K562 (cell line): Measurements from ENCODE around the gene CAPZB. TPM values are rescaled to one million over a fixed set of nuclear protein-coding genes. Genes with fewer than 3 reads are reported as not detected.

ENCODE experiments used
- ATAC-seq: fragments of 200-7000 bp; cut with Tn5 transposase; 3 replicates; pipeline ENCODE4 v1.9.1; 2020; ENCODE audit warnings: moderate library complexity
- BruUV-seq: library from RNA; stranded (reverse); fragments of 400-500 nt; replicated peaks from 2 replicates; lab custom pipeline; 2021; lab: Mats Ljungman, UMichigan
- CTCF ChIA-PET: fragments of 300-600 bp; formaldehyde crosslinking; extraction: SDS; loops from one replicate; lab custom pipeline; 2021; ENCODE audit warnings: low intra/inter-chr PET ratio; lab: Yijun Ruan, JAX
- POLR2A ChIA-PET: fragments of 300-600, 350-650 bp; sonication (Branson Sonifier 250); formaldehyde crosslinking; extraction: SDS; loops from one replicate; lab custom pipeline; 2021; ENCODE audit warnings: antibody characterized with exemption, inconsistent platforms; lab: Yijun Ruan, JAX
- DNase-seq, 4 experiments: peaks; one replicate each; pipeline versions ENCODE4 v3.0.0 to v3.0.0-alpha.2; 2011 to 2018; ENCODE audit warnings: low spot score in 3 of 4, mixed read lengths in 3 of 4; ENCODE audit errors: extremely low read depth in 1 of 4
- FAIRE-seq: peaks from 2 replicates; lab custom pipeline; 2011; peaks lifted over from hg19 to GRCh38; lab: Jason Lieb, UNC
- H2AFZ ChIP-seq: 2 replicates; pipeline ENCODE4 v1.6.0; 2011; ENCODE audit warnings: low read depth, low read length, control low read depth, inconsistent platforms
- H3K27ac ChIP-seq: fragments of 200-600 bp; 3 replicates; pipeline ENCODE4 v1.8.0; 2011; ENCODE audit warnings: low read depth, mild to moderate bottlenecking, control low read depth, inconsistent platforms, low read length, moderate library complexity, mixed read lengths; ENCODE audit errors: extremely low read depth
- H3K27me3 ChIP-seq, 2 experiments: fragments of 300-600 bp in 1 of 2; 2 replicates in 1 of 2; 3 replicates in 1 of 2; pipeline versions ENCODE4 v1.6.0 to v1.8.0; 2011; ENCODE audit warnings: inconsistent platforms in 2 of 2, low read length in 2 of 2, mild to moderate bottlenecking in 1 of 2, mixed read lengths in 1 of 2, moderate library complexity in 1 of 2; ENCODE audit not compliant: control insufficient read depth in 2 of 2, insufficient read depth in 2 of 2
- H3K36me3 ChIP-seq: fragments of 300-600 bp; 3 replicates; pipeline ENCODE4 v1.8.0; 2011; ENCODE audit warnings: mild to moderate bottlenecking, low read length, inconsistent platforms; ENCODE audit not compliant: control insufficient read depth, insufficient read depth
- H3K4me1 ChIP-seq, 2 experiments: fragments of 200-600 bp in 1 of 2; replicated peaks in 1 of 2; 2 replicates in 1 of 2; 3 replicates in 1 of 2; pipeline versions ENCODE4 v1.5.1 to v1.8.0; 2011; ENCODE audit warnings: inconsistent platforms in 2 of 2, low read length in 2 of 2, mild to moderate bottlenecking in 1 of 2, mixed read lengths in 1 of 2, moderate library complexity in 1 of 2; ENCODE audit not compliant: control insufficient read depth in 2 of 2, insufficient read depth in 2 of 2
- H3K4me2 ChIP-seq: 2 replicates; pipeline ENCODE4 v1.6.1; 2011; ENCODE audit warnings: low read length, control low read depth, inconsistent platforms, mixed read lengths; ENCODE audit not compliant: insufficient read depth
- H3K4me3 ChIP-seq: fragments of 200-600 bp; sonication (generic), shearing (Covaris generic); 2 replicates; pipeline ENCODE4 v1.5.1; 2016; ENCODE audit warnings: control low read depth, inconsistent platforms
- H3K79me2 ChIP-seq: fragments of 200-600 bp; 3 replicates; pipeline ENCODE4 v1.8.0; 2011; ENCODE audit warnings: low read length, inconsistent platforms; ENCODE audit not compliant: control insufficient read depth, insufficient read depth
- H3K9ac ChIP-seq, 2 experiments: 2 replicates each; pipeline versions ENCODE4 v1.6.0 to v1.6.1; 2011; ENCODE audit warnings: low read depth in 2 of 2, low read length in 2 of 2, control low read depth in 1 of 2, inconsistent platforms in 1 of 2, mild to moderate bottlenecking in 1 of 2, mixed read lengths in 1 of 2; ENCODE audit not compliant: insufficient read depth in 1 of 2
- H3K9me1 ChIP-seq: one replicate; pipeline ENCODE4 v1.6.0; 2011; ENCODE audit warnings: inconsistent platforms, mild to moderate bottlenecking, low read length, moderate library complexity; ENCODE audit not compliant: control insufficient read depth, insufficient read depth
- H3K9me3 ChIP-seq: replicated peaks from 2 replicates; pipeline ENCODE4 v1.5.1; 2011; ENCODE audit warnings: low read depth, low read length, inconsistent platforms; ENCODE audit not compliant: control insufficient read depth, insufficient read depth
- H4K20me1 ChIP-seq: replicated peaks from 2 replicates; pipeline ENCODE4 v1.6.1; 2011; ENCODE audit warnings: low read length, inconsistent platforms, mixed read lengths; ENCODE audit not compliant: control insufficient read depth, insufficient read depth
- BDP1 ChIP-seq: IDR thresholded peaks from 3 replicates; pipeline ENCODE4 v1.6.1; 2011; ENCODE audit not compliant: insufficient read length, insufficient read depth
- BHLHE40 ChIP-seq: IDR thresholded peaks from 2 replicates; pipeline ENCODE4 v1.6.1; 2011; ENCODE audit warnings: low read length, improper control_type of control experiment
- ETV5 ChIP-seq: sonication (generic); formaldehyde crosslinking; IDR thresholded peaks from 2 replicates; pipeline ENCODE4 v1.4.0; 2020; ENCODE audit warnings: low read depth, mild to moderate bottlenecking, missing genetic modification reagents
- ILK ChIP-seq: fragments of 450-650 bp; IDR thresholded peaks from 2 replicates; pipeline ENCODE4 v1.6.1; 2016; ENCODE audit warnings: missing genetic modification characterization, low read depth, mild to moderate bottlenecking, missing compliant biosample characterization, moderate library complexity, borderline replicate concordance
- IRF2 ChIP-seq: sonication (generic); formaldehyde crosslinking; IDR thresholded peaks from 2 replicates; pipeline ENCODE4 v1.8.1; 2022; ENCODE audit warnings: mild to moderate bottlenecking, missing genetic modification reagents
- NCOR1 ChIP-seq: fragments of 450-650 bp; IDR thresholded peaks from 2 replicates; pipeline ENCODE4 v1.6.1; 2016; ENCODE audit warnings: mild to moderate bottlenecking, moderate library complexity
- RBM25 ChIP-seq: fragments of 200-400 bp; formaldehyde crosslinking; IDR thresholded peaks from 2 replicates; pipeline ENCODE4 v1.6.1; 2018; ENCODE audit warnings: low read length, low read depth, moderate library complexity; ENCODE audit not compliant: severe bottlenecking
- RBM39 ChIP-seq: fragments of 200-400 bp; formaldehyde crosslinking; optimal IDR thresholded peaks from 2 replicates; pipeline ENCODE3; 2018; ENCODE audit warnings: low read depth, low read length
- SRSF3 ChIP-seq: fragments of 200-400 bp; formaldehyde crosslinking; IDR thresholded peaks from 2 replicates; pipeline ENCODE4 v1.6.1; 2016; ENCODE audit warnings: mild to moderate bottlenecking, low read length, moderate library complexity; ENCODE audit not compliant: insufficient read depth
- TEAD2 ChIP-seq: fragments of 450-650 bp; IDR thresholded peaks from 2 replicates; pipeline ENCODE4 v1.6.1; 2016; ENCODE audit warnings: missing genetic modification characterization, control low read depth, missing compliant biosample characterization
- ZNF143 ChIP-seq: sonication (generic); formaldehyde crosslinking; IDR thresholded peaks from 2 replicates; pipeline ENCODE4 v1.9.0; 2022; ENCODE audit warnings: mild to moderate bottlenecking, missing genetic modification reagents
- ZNF696 ChIP-seq: fragments of 250-450 bp; sonication (Bioruptor Pico); conservative IDR thresholded peaks from 2 replicates; pipeline ENCODE4 v1.4.0; 2020; ENCODE audit warnings: mild to moderate bottlenecking, moderate library complexity
- WGBS: fragments of 100-300 bp; shearing (Covaris generic); methylation state at CpG from one replicate; pipeline ENCODE4 v1.1.6; 2016; ENCODE audit warnings: low coverage, mixed read lengths; ENCODE audit not compliant: insufficient coverage; ENCODE audit errors: missing lambda C conversion rate; 5-methylcytosine and 5-hydroxymethylcytosine counted together
- in situ Hi-C: fragments of 300-500 bp; cut with MboI; formaldehyde crosslinking; loops from 4 replicates; pipeline ENCODE4 v1.15.0; 2018; ENCODE audit warnings: inconsistent platforms, mixed read lengths
- intact Hi-C: fragments of 100-400 bp; cut with micrococcal nuclease; formaldehyde crosslinking; loops from 2 replicates; pipeline ENCODE4 v1.14.2; 2022
- polyA plus RNA-seq, 8 experiments: library from polyadenylated mRNA; depleted of rRNA in 4 of 8; stranded (reverse) in 5 of 8; unstranded in 3 of 8; fragments of >200 nt; fragmentation: Nextera tagmentation in 2 of 8; fragmentation: Illumina TruSeq in 1 of 8; extraction: Ambion mirVana in 2 of 8; extraction: Trizol in 1 of 8; gene quantifications; 2 replicates each; pipeline versions ENCODE4 v1.2.1 to v1.2.3, GENCODE V29; 2011 to 2014; ENCODE audit warnings: inconsistent platforms in 1 of 8, missing spikeins in 1 of 8
- total RNA-seq, 7 experiments: library from RNA; depleted of rRNA in 6 of 7; stranded (reverse); fragments of >200 nt in 6 of 7; fragmentation: Illumina TruSeq in 2 of 7; extraction: Trizol in 2 of 7; gene quantifications; 2 replicates each; pipeline versions ENCODE4 v1.2.1 to v1.2.3, GENCODE V29; 2011 to 2021; ENCODE audit warnings: low replicate concordance in 1 of 7
- TF ChIP-seq, protein P1 (sequence below): sonication (generic); formaldehyde crosslinking; IDR thresholded peaks from 2 replicates; pipeline ENCODE4 v1.8.0; 2022; ENCODE audit warnings: missing genetic modification reagents, mild to moderate bottlenecking, moderate library complexity, borderline replicate concordance
- TF ChIP-seq, protein P2 (sequence below): fragments of 250-450 bp; sonication (Bioruptor Pico); IDR thresholded peaks from 2 replicates; pipeline ENCODE4 v1.5.0; 2021
- TF ChIP-seq, protein P3 (sequence below): fragments of 250-450 bp; sonication (Bioruptor Pico); IDR thresholded peaks from 2 replicates; pipeline ENCODE4 v1.9.0; 2021; ENCODE audit warnings: mild to moderate bottlenecking, inconsistent platforms

The CAPZB gene
- total and polyA plus RNA-seq, 9 of the 15 experiments (the other 6 are each of a cell fraction or from before 2014, with no cell fraction given) = 57.6 to 297 (median 125) TPM

- TF ChIP-seq, protein P1, sequence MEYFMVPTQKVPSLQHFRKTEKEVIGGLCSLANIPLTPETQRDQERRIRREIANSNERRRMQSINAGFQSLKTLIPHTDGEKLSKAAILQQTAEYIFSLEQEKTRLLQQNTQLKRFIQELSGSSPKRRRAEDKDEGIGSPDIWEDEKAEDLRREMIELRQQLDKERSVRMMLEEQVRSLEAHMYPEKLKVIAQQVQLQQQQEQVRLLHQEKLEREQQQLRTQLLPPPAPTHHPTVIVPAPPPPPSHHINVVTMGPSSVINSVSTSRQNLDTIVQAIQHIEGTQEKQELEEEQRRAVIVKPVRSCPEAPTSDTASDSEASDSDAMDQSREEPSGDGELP = no peak
- TF ChIP-seq ZNF696 (CRISPR knock-in tag) = no peak
- TF ChIP-seq, protein P2, sequence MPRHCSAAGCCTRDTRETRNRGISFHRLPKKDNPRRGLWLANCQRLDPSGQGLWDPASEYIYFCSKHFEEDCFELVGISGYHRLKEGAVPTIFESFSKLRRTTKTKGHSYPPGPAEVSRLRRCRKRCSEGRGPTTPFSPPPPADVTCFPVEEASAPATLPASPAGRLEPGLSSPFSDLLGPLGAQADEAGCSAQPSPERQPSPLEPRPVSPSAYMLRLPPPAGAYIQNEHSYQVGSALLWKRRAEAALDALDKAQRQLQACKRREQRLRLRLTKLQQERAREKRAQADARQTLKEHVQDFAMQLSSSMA (CRISPR knock-in tag) = no peak
Observed at GRCh38 chr1:19321071-19321470, 164.3 kb downstream of the CAPZB start (continued).

GRCh38 chr1:19319196-19319595, 166.1 kb downstream of the CAPZB start:
- no peak overlapping the region for H2AFZ ChIP-seq
- H3K9me3 ChIP-seq = no peaks in the 10 kb centered on the region
- intact Hi-C loops = no loop called here
- peaks cover 28% of the 10 kb centered on the region for H4K20me1 ChIP-seq
- no peak overlapping the region for H3K4me3 ChIP-seq
- H3K36me3 ChIP-seq = peaks cover 57% of the 10 kb centered on the region
- WGBS = 85% methylated on average over 3 of the region's 3 CpGs
- H3K27ac ChIP-seq = no peak overlapping the region
- peaks cover 32 to 39% of the 10 kb centered on the region in 2 experiments for H3K4me1 ChIP-seq
- DNase-seq (no peak), ATAC-seq (no peak), FAIRE-seq (no peak)
- H3K9ac ChIP-seq = no peak overlapping the region
- peaks cover 4% of the 10 kb centered on the region for H3K9me1 ChIP-seq
- H3K4me2 ChIP-seq = no peak overlapping the region
- POLR2A ChIA-PET = no interaction called here
- BruUV-seq = no TSS peak
- in situ Hi-C loops = no loop called here
- H3K27me3 ChIP-seq = no peaks in the 10 kb centered on the region
- CTCF ChIA-PET = no interaction called here
- H3K79me2 ChIP-seq = peaks cover 30% of the 10 kb centered on the region
- TF ChIP-seq TEAD2 (tag) (no peak), ILK (tag) (no peak), SRSF3 (no peak), BDP1 (no peak), RBM25 (no peak), NCOR1 (no peak), BHLHE40 (no peak), RBM39 (no peak), ETV5 (no peak), ZNF143 (CRISPR knock-in tag) (no peak), IRF2 (CRISPR knock-in tag) (no peak)
- TF ChIP-seq, protein P3, sequence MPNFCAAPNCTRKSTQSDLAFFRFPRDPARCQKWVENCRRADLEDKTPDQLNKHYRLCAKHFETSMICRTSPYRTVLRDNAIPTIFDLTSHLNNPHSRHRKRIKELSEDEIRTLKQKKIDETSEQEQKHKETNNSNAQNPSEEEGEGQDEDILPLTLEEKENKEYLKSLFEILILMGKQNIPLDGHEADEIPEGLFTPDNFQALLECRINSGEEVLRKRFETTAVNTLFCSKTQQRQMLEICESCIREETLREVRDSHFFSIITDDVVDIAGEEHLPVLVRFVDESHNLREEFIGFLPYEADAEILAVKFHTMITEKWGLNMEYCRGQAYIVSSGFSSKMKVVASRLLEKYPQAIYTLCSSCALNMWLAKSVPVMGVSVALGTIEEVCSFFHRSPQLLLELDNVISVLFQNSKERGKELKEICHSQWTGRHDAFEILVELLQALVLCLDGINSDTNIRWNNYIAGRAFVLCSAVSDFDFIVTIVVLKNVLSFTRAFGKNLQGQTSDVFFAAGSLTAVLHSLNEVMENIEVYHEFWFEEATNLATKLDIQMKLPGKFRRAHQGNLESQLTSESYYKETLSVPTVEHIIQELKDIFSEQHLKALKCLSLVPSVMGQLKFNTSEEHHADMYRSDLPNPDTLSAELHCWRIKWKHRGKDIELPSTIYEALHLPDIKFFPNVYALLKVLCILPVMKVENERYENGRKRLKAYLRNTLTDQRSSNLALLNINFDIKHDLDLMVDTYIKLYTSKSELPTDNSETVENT = no peak
